ENCODE measurements around the gene GPR87.

GPR87 gene

DNA sequence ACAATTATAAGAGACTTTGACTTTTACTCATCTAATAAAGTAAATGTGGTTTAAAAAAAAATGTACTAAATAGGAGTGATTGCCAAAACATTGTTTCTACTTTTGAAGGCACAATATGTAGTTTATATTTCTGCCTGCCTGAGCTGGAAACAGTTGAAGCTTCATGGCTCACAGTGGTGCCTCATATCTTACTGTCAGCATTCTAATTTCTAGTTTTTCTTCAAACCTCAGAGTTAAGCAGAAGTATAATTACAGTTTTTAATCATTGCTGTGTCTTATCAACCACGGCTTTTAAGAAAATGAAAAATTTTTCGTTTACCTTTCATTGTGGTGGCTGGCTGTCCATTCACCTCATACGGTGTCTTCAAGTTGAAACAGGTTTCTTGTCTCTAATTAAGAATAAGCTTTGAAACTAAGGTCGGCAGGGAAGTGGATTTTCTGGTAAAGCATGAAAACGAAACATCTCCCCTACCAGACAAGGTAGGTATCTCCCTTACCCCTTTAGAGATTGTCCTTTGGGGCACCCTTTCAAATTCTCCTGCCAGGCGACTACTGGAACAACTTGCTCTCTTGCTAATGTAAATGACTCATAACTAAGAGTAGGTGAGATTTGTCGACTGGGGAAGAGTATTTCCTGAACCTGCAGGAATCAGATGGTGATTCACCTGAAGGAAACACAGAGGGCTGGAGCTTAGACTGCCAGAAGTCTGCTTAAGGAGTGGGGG lies at the start of gene GPR87:
GPR87 (minus strand) TSS at position 554 of the 725 bp plus-strand sequence. CDS start 16,720 bp downstream, outside the sequence.
- Histone ChIP-seq H3K4me1 (ENCODE audit: low read depth, poor library complexity, severe bottlenecking) (peaks cover 25% of the 10 kb centered on the region), H3K79me2 (ENCODE audit: insufficient read depth, low read depth) (no peaks in the 10 kb centered on the region), H3K36me3 (ENCODE audit: insufficient read depth) (no peaks in the 10 kb centered on the region), H3K9ac (no peak within 1 kb of the TSS; the same call in 1 of the 2 replicates), H2AFZ (ENCODE audit: low read depth) (0 out of 2 replicates have a peak within 1 kb of the TSS, but pooled peaks have one; percentile 24), H3K27ac (peak within 1 kb of the TSS; percentile 35), H3K27me3 (ENCODE audit: insufficient read depth, low read depth) (no peaks in the 10 kb centered on the region), H3K4me2 (peak within 1 kb of the TSS; percentile 55), H4K20me1 (ENCODE audit: insufficient read depth) (no peaks in the 10 kb centered on the region), H3K4me3 (IDR thresholded peaks at IDR 0.05; ENCODE audit: insufficient read depth, low read depth, low read length) (no peak within 1 kb of the TSS)
- no peak for TF ChIP-seq CTCF (conservative IDR thresholded peaks at IDR 0.05; ENCODE audit: low read depth, low read length)

DNA sequence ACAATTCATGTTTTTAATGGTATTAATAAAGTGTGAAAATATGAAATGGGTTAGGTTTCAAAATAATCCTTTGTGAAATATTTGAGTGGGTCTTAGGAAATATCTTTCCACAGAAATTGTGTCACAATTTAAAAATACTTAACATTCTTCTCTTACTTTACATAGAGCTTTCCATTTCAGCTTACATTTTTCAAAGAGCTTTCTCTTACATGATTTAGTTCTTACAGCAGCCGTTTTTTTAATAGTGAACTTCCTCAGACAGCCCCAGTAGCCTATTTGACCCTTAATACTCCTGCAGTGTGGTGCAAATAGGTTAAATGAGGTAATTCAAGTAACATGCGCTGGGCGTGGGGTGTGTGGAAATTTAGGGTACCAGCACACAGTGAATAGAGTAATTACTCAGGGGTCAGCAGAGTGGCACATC lies 46.1 kb upstream of the GPR87 start:
- Histone ChIP-seq H3K4me1 (ENCODE audit: low read depth, poor library complexity, severe bottlenecking) (no peaks in the 10 kb centered on the region), H3K4me2 (no peak overlapping the region), H3K27me3 (ENCODE audit: insufficient read depth, low read depth) (no peaks in the 10 kb centered on the region), H3K36me3 (ENCODE audit: insufficient read depth) (no peaks in the 10 kb centered on the region), H3K9ac (no peak overlapping the region), H4K20me1 (ENCODE audit: insufficient read depth) (no peaks in the 10 kb centered on the region), H2AFZ (ENCODE audit: low read depth) (no peak overlapping the region), H3K27ac (no peak overlapping the region), H3K79me2 (ENCODE audit: insufficient read depth, low read depth) (no peaks in the 10 kb centered on the region), H3K4me3 (IDR thresholded peaks at IDR 0.05; ENCODE audit: insufficient read depth, low read depth, low read length) (no peak overlapping the region)
- TF ChIP-seq CTCF (conservative IDR thresholded peaks at IDR 0.05; ENCODE audit: low read depth, low read length), result no peak

GRCh38 chr3:151357463-151357850 lies 40.8 kb upstream of the GPR87 start:
- Histone ChIP-seq H4K20me1 (ENCODE audit: insufficient read depth) (no peaks in the 10 kb centered on the region), H2AFZ (ENCODE audit: low read depth) (no peak overlapping the region), H3K79me2 (ENCODE audit: insufficient read depth, low read depth) (no peaks in the 10 kb centered on the region), H3K36me3 (ENCODE audit: insufficient read depth) (no peaks in the 10 kb centered on the region), H3K4me1 (ENCODE audit: low read depth, poor library complexity, severe bottlenecking) (no peaks in the 10 kb centered on the region), H3K27me3 (ENCODE audit: insufficient read depth, low read depth) (no peaks in the 10 kb centered on the region), H3K4me2 (no peak overlapping the region), H3K27ac (no peak overlapping the region), H3K9ac (no peak overlapping the region), H3K4me3 (IDR thresholded peaks at IDR 0.05; ENCODE audit: insufficient read depth, low read depth, low read length) (no peak overlapping the region)
- no peak for TF ChIP-seq CTCF (conservative IDR thresholded peaks at IDR 0.05; ENCODE audit: low read depth, low read length)

GRCh38 chr3:151356794-151357462 lies 40.3 kb upstream of the GPR87 start:
- Histone ChIP-seq H3K79me2 (ENCODE audit: insufficient read depth, low read depth) (no peaks in the 10 kb centered on the region), H4K20me1 (ENCODE audit: insufficient read depth) (no peaks in the 10 kb centered on the region), H3K27ac (no peak overlapping the region), H2AFZ (ENCODE audit: low read depth) (no peak overlapping the region), H3K4me2 (no peak overlapping the region), H3K27me3 (ENCODE audit: insufficient read depth, low read depth) (no peaks in the 10 kb centered on the region), H3K4me1 (ENCODE audit: low read depth, poor library complexity, severe bottlenecking) (no peaks in the 10 kb centered on the region), H3K4me3 (IDR thresholded peaks at IDR 0.05; ENCODE audit: insufficient read depth, low read depth, low read length) (no peak overlapping the region), H3K9ac (no peak overlapping the region), H3K36me3 (ENCODE audit: insufficient read depth) (no peaks in the 10 kb centered on the region)
- no peak for TF ChIP-seq CTCF (conservative IDR thresholded peaks at IDR 0.05; ENCODE audit: low read depth, low read length)

Measured in KMS-11 (cell line).